Measurements from ENCODE around the gene CACNB4. TPM values are rescaled to one million over a fixed set of nuclear protein-coding genes. Genes with fewer than 3 reads are reported as not detected.
"Not testable (repeated sequence)": the region's sequence is repeated elsewhere in the genome, so short reads cannot be mapped to it uniquely, and the experiment has no call there.

Gene CACNB4
- total and polyA plus RNA-seq, 2 donors, result 4.8 to 33.9 TPM

GRCh38 chr2:152016181-152017120, 82.4 kb downstream of the CACNB4 start:
- Histone ChIP-seq H3K36me3 (ENCODE audit: insufficient read depth) (peaks cover 1% of the 10 kb centered on the region), H3K4me1 (ENCODE audit: insufficient read depth) (no peaks in the 10 kb centered on the region), H3K4me3 (ENCODE audit: low read depth, low read length) (no peak overlapping the region), H3K27ac (ENCODE audit: low read depth) (no peak overlapping the region)
- DNase-seq (ENCODE audit: extremely low spot score), result no peak
- 79% methylated on average over 7 of the region's 7 CpGs for WGBS

- Histone ChIP-seq H3K4me3 (ENCODE audit: low read depth, low read length) (no peak overlapping the region), H3K36me3 (ENCODE audit: insufficient read depth) (peaks cover 1% of the 10 kb centered on the region), H3K27ac (ENCODE audit: low read depth) (no peak overlapping the region), H3K4me1 (ENCODE audit: insufficient read depth) (no peaks in the 10 kb centered on the region)
- 58% methylated on average over 5 of the region's 5 CpGs for WGBS
- no peak for DNase-seq (ENCODE audit: extremely low spot score)
Observed at GRCh38 chr2:152015552-152015951, 83.3 kb downstream of the CACNB4 start.

- WGBS, result 85% methylated on average over 1 of the region's 1 CpG
- Histone ChIP-seq H3K4me3 (ENCODE audit: low read depth, low read length) (no peak overlapping the region), H3K4me1 (ENCODE audit: insufficient read depth) (no peaks in the 10 kb centered on the region)
Observed at GRCh38 chr2:152012697-152013096, 86.1 kb downstream of the CACNB4 start.

GRCh38 chr2:152011724-152012123, 87.1 kb downstream of the CACNB4 start:
- no peak overlapping the region for H3K27ac ChIP-seq (ENCODE audit: low read depth)
- no peak overlapping the region for H3K4me3 ChIP-seq (ENCODE audit: low read depth, low read length)
- no peak for DNase-seq (ENCODE audit: extremely low spot score)
- H3K36me3 ChIP-seq (ENCODE audit: insufficient read depth), result no peaks in the 10 kb centered on the region
- 76% methylated on average over 2 of the region's 2 CpGs for WGBS
- no peaks in the 10 kb centered on the region for H3K4me1 ChIP-seq (ENCODE audit: insufficient read depth)

More at GRCh38 chr2:152012697-152013096, 86.1 kb downstream of the CACNB4 start:
- no peak for DNase-seq (ENCODE audit: extremely low spot score)
- Histone ChIP-seq H3K27ac (ENCODE audit: low read depth) (no peak overlapping the region), H3K36me3 (ENCODE audit: insufficient read depth) (no peaks in the 10 kb centered on the region)

GRCh38 chr2:152005607-152006006, 93.2 kb downstream of the CACNB4 start:
- no peaks in the 10 kb centered on the region for H3K4me1 ChIP-seq (ENCODE audit: insufficient read depth)
- DNase-seq (ENCODE audit: extremely low spot score), result no peak
- H3K4me3 ChIP-seq (ENCODE audit: low read depth, low read length), result no peak overlapping the region
- H3K36me3 ChIP-seq (ENCODE audit: insufficient read depth), result no peaks in the 10 kb centered on the region
- WGBS, result 79% methylated on average over 4 of the region's 4 CpGs
- no peak overlapping the region for H3K27ac ChIP-seq (ENCODE audit: low read depth)

- not testable (repeated sequence) for H3K4me3 ChIP-seq (ENCODE audit: low read depth, low read length); H3K4me1 ChIP-seq (ENCODE audit: insufficient read depth); H3K27ac ChIP-seq (ENCODE audit: low read depth); DNase-seq (ENCODE audit: extremely low spot score); H3K36me3 ChIP-seq (ENCODE audit: insufficient read depth)
- WGBS, result 55% methylated on average over 5 of the region's 5 CpGs
Observed at GRCh38 chr2:152003283-152003682, 95.6 kb downstream of the CACNB4 start.

GRCh38 chr2:151999053-151999452, 99.8 kb downstream of the CACNB4 start:
- H3K4me1 ChIP-seq (ENCODE audit: insufficient read depth), result no peaks in the 10 kb centered on the region
- WGBS, result 68% methylated on average over 6 of the region's 6 CpGs

GRCh38 chr2:151996243-151997003, 102.4 kb downstream of the CACNB4 start:
- WGBS, result 73% methylated on average over 2 of the region's 2 CpGs
- Histone ChIP-seq H3K4me3 (ENCODE audit: low read depth, low read length) (no peak overlapping the region), H3K36me3 (ENCODE audit: insufficient read depth) (no peaks in the 10 kb centered on the region), H3K4me1 (ENCODE audit: insufficient read depth) (no peaks in the 10 kb centered on the region), H3K27ac (ENCODE audit: low read depth) (no peak overlapping the region)
- DNase-seq (ENCODE audit: extremely low spot score), result no peak

More at GRCh38 chr2:151999053-151999452, 99.8 kb downstream of the CACNB4 start:
- no peak overlapping the region for H3K4me3 ChIP-seq (ENCODE audit: low read depth, low read length)
- DNase-seq (ENCODE audit: extremely low spot score), result no peak
- no peak overlapping the region for H3K27ac ChIP-seq (ENCODE audit: low read depth)
- no peaks in the 10 kb centered on the region for H3K36me3 ChIP-seq (ENCODE audit: insufficient read depth)

- WGBS, result 97% methylated on average over 2 of the region's 2 CpGs
- no peak overlapping the region for H3K4me3 ChIP-seq (ENCODE audit: low read depth, low read length)
- H3K27ac ChIP-seq (ENCODE audit: low read depth), result no peak overlapping the region
- no peak for DNase-seq (ENCODE audit: extremely low spot score)
- H3K36me3 ChIP-seq (ENCODE audit: insufficient read depth), result no peaks in the 10 kb centered on the region
- no peaks in the 10 kb centered on the region for H3K4me1 ChIP-seq (ENCODE audit: insufficient read depth)
Observed at GRCh38 chr2:151995161-151995557, 103.7 kb downstream of the CACNB4 start.

- H3K36me3 ChIP-seq (ENCODE audit: insufficient read depth); H3K27ac ChIP-seq (ENCODE audit: low read depth); H3K4me1 ChIP-seq (ENCODE audit: insufficient read depth); DNase-seq (ENCODE audit: extremely low spot score); H3K4me3 ChIP-seq (ENCODE audit: low read depth, low read length): not testable (repeated sequence)
- 95% methylated on average over 8 of the region's 8 CpGs for WGBS
Observed at GRCh38 chr2:151994178-151994577, 104.7 kb downstream of the CACNB4 start.

GRCh38 chr2:151991010-151991409, 107.8 kb downstream of the CACNB4 start:
- H3K27ac ChIP-seq (ENCODE audit: low read depth), result no peak overlapping the region
- H3K4me3 ChIP-seq (ENCODE audit: low read depth, low read length), result no peak overlapping the region
- DNase-seq (ENCODE audit: extremely low spot score), result no peak
- H3K36me3 ChIP-seq (ENCODE audit: insufficient read depth), result no peaks in the 10 kb centered on the region
- 94% methylated on average over 1 of the region's 1 CpG for WGBS
- no peaks in the 10 kb centered on the region for H3K4me1 ChIP-seq (ENCODE audit: insufficient read depth)

GRCh38 chr2:151989378-151989777, 109.5 kb downstream of the CACNB4 start:
- no peak for DNase-seq (ENCODE audit: extremely low spot score)
- WGBS, result 86% methylated on average over 3 of the region's 3 CpGs
- H3K36me3 ChIP-seq (ENCODE audit: insufficient read depth), result no peaks in the 10 kb centered on the region
- no peak overlapping the region for H3K27ac ChIP-seq (ENCODE audit: low read depth)
- no peak overlapping the region for H3K4me3 ChIP-seq (ENCODE audit: low read depth, low read length)
- H3K4me1 ChIP-seq (ENCODE audit: insufficient read depth), result no peaks in the 10 kb centered on the region

- 95% methylated on average over 5 of the region's 5 CpGs for WGBS
- no peak for DNase-seq (ENCODE audit: extremely low spot score)
- H3K27ac ChIP-seq (ENCODE audit: low read depth), result no peak overlapping the region
- H3K4me1 ChIP-seq (ENCODE audit: insufficient read depth), result no peaks in the 10 kb centered on the region
- no peak overlapping the region for H3K4me3 ChIP-seq (ENCODE audit: low read depth, low read length)
- H3K36me3 ChIP-seq (ENCODE audit: insufficient read depth), result no peaks in the 10 kb centered on the region
Observed at GRCh38 chr2:151987484-151987883, 111.4 kb downstream of the CACNB4 start.
